Memory B cell (primary cell): ENCODE data around the gene LRRC4C.

Experiments used
- ATAC-seq: fragments of 150-1000 bp; cut with Tn5 transposase; 2 replicates; pipeline ENCODE4 v1.10.0; 2021; ENCODE audit warnings: low read depth, mild to moderate bottlenecking, moderate library complexity
- DNase-seq, 2 donors: peaks; one replicate each; pipeline ENCODE4 v3.0.0; 2022; ENCODE audit warnings: low spot score in 2 of 2
- H3K27ac Mint-ChIP-seq: one replicate; pipeline ENCODE4 v1.8.0; 2022; ENCODE audit warnings: mild to moderate bottlenecking, moderate library complexity, mixed read lengths
- H3K27me3 Mint-ChIP-seq: one replicate; pipeline ENCODE4 v1.8.0; 2022; ENCODE audit warnings: mixed read lengths
- H3K36me3 Mint-ChIP-seq: one replicate; pipeline ENCODE4 v1.8.0; 2022; ENCODE audit warnings: mild to moderate bottlenecking, mixed read lengths
- H3K4me1 Mint-ChIP-seq: one replicate; pipeline ENCODE4 v1.8.0; 2022; ENCODE audit warnings: mixed read lengths
- H3K4me3 Mint-ChIP-seq: one replicate; pipeline ENCODE4 v1.8.0; 2022; ENCODE audit warnings: mild to moderate bottlenecking, moderate library complexity, mixed read lengths
- H3K9me3 Mint-ChIP-seq: one replicate; pipeline ENCODE4 v1.8.0; 2022; ENCODE audit warnings: mixed read lengths

The LRRC4C gene

GRCh38 chr11:40360206-40360798, 1099.2 kb downstream of the LRRC4C start:
- Mint-ChIP-seq H3K27me3 (no peaks in the 10 kb centered on the region), H3K36me3 (no peaks in the 10 kb centered on the region), H3K4me1 (no peaks in the 10 kb centered on the region), H3K9me3 (peaks cover 5% of the 10 kb centered on the region), H3K27ac (no peak overlapping the region), H3K4me3 (no peak overlapping the region)
- ATAC-seq (no peak), DNase-seq (no peak)

- no peak for DNase-seq
- no peaks in the 10 kb centered on the region for H3K27me3 Mint-ChIP-seq
- ATAC-seq = no peak
- no peaks in the 10 kb centered on the region for H3K36me3 Mint-ChIP-seq
- H3K4me3 Mint-ChIP-seq = no peak overlapping the region
- no peak overlapping the region for H3K27ac Mint-ChIP-seq
- H3K4me1 Mint-ChIP-seq = no peaks in the 10 kb centered on the region
- peaks cover 14% of the 10 kb centered on the region for H3K9me3 Mint-ChIP-seq
Measured at GRCh38 chr11:40354121-40354520, 1105.3 kb downstream of the LRRC4C start.

GRCh38 chr11:40340911-40341310, 1118.5 kb downstream of the LRRC4C start:
- Mint-ChIP-seq H3K27me3 (no peaks in the 10 kb centered on the region), H3K9me3 (peaks cover 11% of the 10 kb centered on the region), H3K36me3 (no peaks in the 10 kb centered on the region), H3K4me3 (no peak overlapping the region), H3K4me1 (no peaks in the 10 kb centered on the region), H3K27ac (no peak overlapping the region)
- DNase-seq (no peak), ATAC-seq (no peak)

GRCh38 chr11:40338739-40339138, 1120.7 kb downstream of the LRRC4C start:
- Mint-ChIP-seq H3K36me3 (no peaks in the 10 kb centered on the region), H3K4me1 (no peaks in the 10 kb centered on the region), H3K4me3 (no peak overlapping the region), H3K27me3 (no peaks in the 10 kb centered on the region), H3K9me3 (peaks cover 8% of the 10 kb centered on the region), H3K27ac (no peak overlapping the region)
- DNase-seq (no peak), ATAC-seq (no peak)

GRCh38 chr11:40338062-40338461, 1121.4 kb downstream of the LRRC4C start:
- ATAC-seq = no peak
- no peak overlapping the region for H3K4me3 Mint-ChIP-seq
- no peaks in the 10 kb centered on the region for H3K27me3 Mint-ChIP-seq
- no peaks in the 10 kb centered on the region for H3K36me3 Mint-ChIP-seq
- peaks cover 5% of the 10 kb centered on the region for H3K9me3 Mint-ChIP-seq
- no peaks in the 10 kb centered on the region for H3K4me1 Mint-ChIP-seq
- no peak overlapping the region for H3K27ac Mint-ChIP-seq
- DNase-seq = no peak

GRCh38 chr11:40337118-40337517, 1122.3 kb downstream of the LRRC4C start:
- Mint-ChIP-seq H3K27me3 (no peaks in the 10 kb centered on the region), H3K27ac (no peak overlapping the region), H3K36me3 (no peaks in the 10 kb centered on the region), H3K4me3 (no peak overlapping the region), H3K9me3 (peaks cover 5% of the 10 kb centered on the region), H3K4me1 (no peaks in the 10 kb centered on the region)
- no peak for DNase-seq
- ATAC-seq = no peak

- no peak overlapping the region for H3K4me3 Mint-ChIP-seq
Measured at GRCh38 chr11:40328890-40329614, 1130.4 kb downstream of the LRRC4C start.

GRCh38 chr11:40323241-40323640, 1136.2 kb downstream of the LRRC4C start:
- DNase-seq = no peak
- H3K36me3 Mint-ChIP-seq = no peaks in the 10 kb centered on the region

More at GRCh38 chr11:40328890-40329614, 1130.4 kb downstream of the LRRC4C start:
- Mint-ChIP-seq H3K36me3 (no peaks in the 10 kb centered on the region), H3K9me3 (peaks cover 6% of the 10 kb centered on the region), H3K4me1 (no peaks in the 10 kb centered on the region), H3K27me3 (no peaks in the 10 kb centered on the region), H3K27ac (no peak overlapping the region)
- DNase-seq (no peak), ATAC-seq (no peak)

GRCh38 chr11:40321537-40321936, 1137.9 kb downstream of the LRRC4C start:
- DNase-seq = no peak
- Mint-ChIP-seq H3K27me3 (no peaks in the 10 kb centered on the region), H3K4me3 (no peak overlapping the region), H3K36me3 (no peaks in the 10 kb centered on the region), H3K27ac (no peak overlapping the region), H3K9me3 (peaks cover 4% of the 10 kb centered on the region), H3K4me1 (no peaks in the 10 kb centered on the region)
- no peak for ATAC-seq

More at GRCh38 chr11:40323241-40323640, 1136.2 kb downstream of the LRRC4C start:
- no peaks in the 10 kb centered on the region for H3K27me3 Mint-ChIP-seq
- H3K9me3 Mint-ChIP-seq = peaks cover 3% of the 10 kb centered on the region
- no peak overlapping the region for H3K4me3 Mint-ChIP-seq
- ATAC-seq = no peak
- H3K27ac Mint-ChIP-seq = no peak overlapping the region
- no peaks in the 10 kb centered on the region for H3K4me1 Mint-ChIP-seq

- no peaks in the 10 kb centered on the region for H3K4me1 Mint-ChIP-seq
- H3K36me3 Mint-ChIP-seq = no peaks in the 10 kb centered on the region
- H3K27me3 Mint-ChIP-seq = no peaks in the 10 kb centered on the region
- peaks cover 3% of the 10 kb centered on the region for H3K9me3 Mint-ChIP-seq
- H3K4me3 Mint-ChIP-seq = no peak overlapping the region
- ATAC-seq = no peak
- no peak overlapping the region for H3K27ac Mint-ChIP-seq
- DNase-seq = no peak
Measured at GRCh38 chr11:40316171-40316570, 1143.3 kb downstream of the LRRC4C start.

- no peaks in the 10 kb centered on the region for H3K36me3 Mint-ChIP-seq
- DNase-seq (no peak), ATAC-seq (no peak)
- H3K27me3 Mint-ChIP-seq = no peaks in the 10 kb centered on the region
- no peak overlapping the region for H3K27ac Mint-ChIP-seq
- no peaks in the 10 kb centered on the region for H3K4me1 Mint-ChIP-seq
- peaks cover 3% of the 10 kb centered on the region for H3K9me3 Mint-ChIP-seq
- H3K4me3 Mint-ChIP-seq = no peak overlapping the region
Measured at GRCh38 chr11:40315122-40315521, 1144.3 kb downstream of the LRRC4C start.

- Mint-ChIP-seq H3K4me1 (no peaks in the 10 kb centered on the region), H3K27me3 (no peaks in the 10 kb centered on the region), H3K36me3 (no peaks in the 10 kb centered on the region), H3K27ac (no peak overlapping the region), H3K4me3 (no peak overlapping the region), H3K9me3 (peaks cover 3% of the 10 kb centered on the region)
- ATAC-seq (no peak), DNase-seq (no peak)
Measured at GRCh38 chr11:40314327-40314726, 1145.1 kb downstream of the LRRC4C start.

GRCh38 chr11:40306938-40307548, 1152.4 kb downstream of the LRRC4C start:
- no peak for ATAC-seq
- Mint-ChIP-seq H3K9me3 (peaks cover 4% of the 10 kb centered on the region), H3K27ac (no peak overlapping the region), H3K36me3 (no peaks in the 10 kb centered on the region), H3K4me1 (no peaks in the 10 kb centered on the region), H3K27me3 (no peaks in the 10 kb centered on the region), H3K4me3 (no peak overlapping the region)
- DNase-seq = no peak

GRCh38 chr11:40302669-40303068, 1156.8 kb downstream of the LRRC4C start:
- Mint-ChIP-seq H3K4me3 (no peak overlapping the region), H3K27ac (no peak overlapping the region), H3K4me1 (no peaks in the 10 kb centered on the region), H3K36me3 (no peaks in the 10 kb centered on the region), H3K27me3 (no peaks in the 10 kb centered on the region), H3K9me3 (peaks cover 7% of the 10 kb centered on the region)
- DNase-seq = no peak
- ATAC-seq = no peak
